Natural killer cell (primary cell): ENCODE data around the gene SKI. TPM values are rescaled to one million over a fixed set of nuclear protein-coding genes. Genes with fewer than 3 reads are reported as not detected.
A peak's percentile ranks its signal among the peaks of the same experiment; 100 is the strongest.

Source experiments
- ATAC-seq, 3 donors: fragments of 150-1000 bp in 2 of 3; fragments of 200-7000 bp in 1 of 3; cut with Tn5 transposase; 1 replicate in 1 of 3; 2 replicates in 2 of 3; pipeline ENCODE4 v1.10.0; 2021; ENCODE audit warnings: mild to moderate bottlenecking in 2 of 3, moderate library complexity in 2 of 3
- DNase-seq, 2 donors: peaks; one replicate each; pipeline versions ENCODE4 v3.0.0 to v3.0.0-alpha.2; 2013 to 2021; ENCODE audit warnings: mixed read lengths in 1 of 2
- H3K27ac ChIP-seq: one replicate; pipeline ENCODE4 v1.5.1; 2013; ENCODE audit warnings: mild to moderate bottlenecking, low read length
- H3K27me3 ChIP-seq: one replicate; pipeline ENCODE4 v1.6.1; 2013; ENCODE audit warnings: low read length; ENCODE audit not compliant: control insufficient read depth, insufficient read depth
- H3K36me3 ChIP-seq: one replicate; pipeline ENCODE4 v1.6.1; 2013; ENCODE audit warnings: low read length; ENCODE audit not compliant: control insufficient read depth, insufficient read depth
- H3K4me1 ChIP-seq: one replicate; pipeline ENCODE4 v1.6.1; 2013; ENCODE audit warnings: low read length; ENCODE audit not compliant: control insufficient read depth, insufficient read depth
- H3K4me3 ChIP-seq: one replicate; pipeline ENCODE4 v1.5.1; 2013; ENCODE audit warnings: low read length
- H3K9me3 ChIP-seq: one replicate; pipeline ENCODE4 v1.6.1; 2013; ENCODE audit warnings: low read length; ENCODE audit not compliant: control insufficient read depth, insufficient read depth
- H3K27ac Mint-ChIP-seq, 2 donors: one replicate each; pipeline ENCODE4 v1.8.0; 2022; ENCODE audit warnings: mild to moderate bottlenecking in 2 of 2, mixed read lengths in 2 of 2, moderate library complexity in 1 of 2
- H3K27me3 Mint-ChIP-seq, 2 donors: one replicate each; pipeline ENCODE4 v1.8.0; 2022; ENCODE audit warnings: low read depth in 2 of 2, mixed read lengths in 2 of 2
- H3K36me3 Mint-ChIP-seq: one replicate; pipeline ENCODE4 v1.8.0; 2022; ENCODE audit warnings: mixed read lengths
- H3K4me1 Mint-ChIP-seq, 2 donors: one replicate each; pipeline ENCODE4 v1.8.0; 2022; ENCODE audit warnings: mixed read lengths in 2 of 2
- H3K4me3 Mint-ChIP-seq: one replicate; pipeline ENCODE4 v1.8.0; 2022; ENCODE audit warnings: mild to moderate bottlenecking, moderate library complexity, mixed read lengths
- H3K9me3 Mint-ChIP-seq, 2 donors: one replicate each; pipeline ENCODE4 v1.8.0; 2022; ENCODE audit warnings: mixed read lengths in 2 of 2
- WGBS: methylation state at CpG from one replicate; pipeline ENCODE4 v1.1.7; 2013; ENCODE audit warnings: missing lambda C conversion rate; ENCODE audit not compliant: insufficient coverage; 5-methylcytosine and 5-hydroxymethylcytosine counted together
- intact Hi-C: fragments of 100-400 bp; cut with micrococcal nuclease; formaldehyde crosslinking; loops from one replicate; pipeline ENCODE4 v1.14.2; 2022
- total RNA-seq, 4 donors: library from RNA; stranded (reverse); fragments of 120-200 nt in 1 of 4; gene quantifications; one replicate each; pipeline versions ENCODE4 v1.2.3 to v1.2.4, GENCODE V29; 2013 to 2022
- TF ChIP-seq, protein P1 (sequence below): fragments of 200-600 bp; IDR thresholded peaks from one replicate; pipeline ENCODE4 v1.8.0; 2022; ENCODE audit warnings: antibody characterized with exemption

SKI gene
- total RNA-seq, 3 donors from 2014 or later (not counting 1 experiment from before 2014, with no cell fraction given), result 96.9 to 145 (median 140) TPM

DNA sequence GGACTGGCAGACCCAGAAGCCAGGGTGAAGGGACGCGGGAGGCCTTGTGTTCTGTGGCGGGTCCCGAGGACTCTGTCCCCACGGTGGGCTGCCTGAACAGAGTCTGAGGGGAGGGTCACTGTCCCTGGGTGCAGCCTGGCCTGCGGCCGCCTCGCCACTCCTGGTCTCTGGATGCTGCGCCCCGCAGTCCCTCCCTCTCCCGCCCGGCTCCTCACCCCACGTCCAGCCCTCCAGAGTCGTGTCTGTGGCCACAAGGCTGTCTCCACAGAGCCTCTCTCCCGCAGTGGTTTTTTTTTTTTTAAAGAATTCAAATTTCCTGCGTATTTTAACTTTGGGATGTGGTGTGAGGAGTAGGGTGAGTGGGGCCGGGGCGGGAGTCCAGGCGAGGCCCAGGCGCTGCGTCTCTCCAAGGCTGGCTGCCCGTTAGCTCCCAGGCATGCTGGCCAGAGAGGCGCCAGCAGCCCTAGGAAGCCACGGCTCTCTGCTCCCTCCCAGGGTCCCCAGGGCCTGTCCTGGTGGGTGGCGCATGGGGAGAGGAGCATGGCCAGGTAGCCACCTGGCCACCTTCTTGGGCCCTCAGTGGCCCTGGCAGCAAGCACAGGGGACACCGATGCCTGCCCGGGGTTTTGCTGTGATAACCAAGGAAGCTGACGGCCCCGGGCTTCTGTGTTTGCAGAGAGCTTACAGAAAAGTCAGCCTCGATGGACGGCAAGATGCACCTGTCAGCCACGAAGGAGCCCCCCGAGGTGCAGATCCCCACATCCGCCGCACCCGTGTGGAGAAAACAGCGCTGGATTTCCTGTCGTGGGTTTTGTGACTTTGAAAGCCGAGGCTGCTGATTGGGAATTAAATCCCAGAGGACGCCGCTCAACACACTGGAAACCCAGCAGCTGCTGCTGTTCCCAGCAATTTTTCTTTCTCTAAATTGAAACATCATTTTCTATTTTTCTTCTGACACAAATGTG lies 90.5 kb downstream of the SKI start:
- Mint-ChIP-seq H3K27ac (no peak overlapping the region), H3K4me3 (no peak overlapping the region), H3K4me1 (peaks cover 0 to 10% of the 10 kb centered on the region in 2 donors), H3K27me3 (no peaks in the 10 kb centered on the region), H3K9me3 (no peaks in the 10 kb centered on the region), H3K36me3 (no peaks in the 10 kb centered on the region)
- WGBS, result 78% methylated on average over 41 of the region's 41 CpGs
- TF ChIP-seq, protein P1, sequence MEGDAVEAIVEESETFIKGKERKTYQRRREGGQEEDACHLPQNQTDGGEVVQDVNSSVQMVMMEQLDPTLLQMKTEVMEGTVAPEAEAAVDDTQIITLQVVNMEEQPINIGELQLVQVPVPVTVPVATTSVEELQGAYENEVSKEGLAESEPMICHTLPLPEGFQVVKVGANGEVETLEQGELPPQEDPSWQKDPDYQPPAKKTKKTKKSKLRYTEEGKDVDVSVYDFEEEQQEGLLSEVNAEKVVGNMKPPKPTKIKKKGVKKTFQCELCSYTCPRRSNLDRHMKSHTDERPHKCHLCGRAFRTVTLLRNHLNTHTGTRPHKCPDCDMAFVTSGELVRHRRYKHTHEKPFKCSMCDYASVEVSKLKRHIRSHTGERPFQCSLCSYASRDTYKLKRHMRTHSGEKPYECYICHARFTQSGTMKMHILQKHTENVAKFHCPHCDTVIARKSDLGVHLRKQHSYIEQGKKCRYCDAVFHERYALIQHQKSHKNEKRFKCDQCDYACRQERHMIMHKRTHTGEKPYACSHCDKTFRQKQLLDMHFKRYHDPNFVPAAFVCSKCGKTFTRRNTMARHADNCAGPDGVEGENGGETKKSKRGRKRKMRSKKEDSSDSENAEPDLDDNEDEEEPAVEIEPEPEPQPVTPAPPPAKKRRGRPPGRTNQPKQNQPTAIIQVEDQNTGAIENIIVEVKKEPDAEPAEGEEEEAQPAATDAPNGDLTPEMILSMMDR, result no peak
- Histone ChIP-seq H3K9me3 (no peaks in the 10 kb centered on the region), H3K27ac (no peak overlapping the region), H3K4me3 (no peak overlapping the region), H3K27me3 (no peaks in the 10 kb centered on the region), H3K36me3 (no peaks in the 10 kb centered on the region), H3K4me1 (peaks cover 32% of the 10 kb centered on the region)
- ATAC-seq (no peak), DNase-seq (peak in 1 of 2 donors; percentile 44)
- intact Hi-C loops, result no loop called here

DNA sequence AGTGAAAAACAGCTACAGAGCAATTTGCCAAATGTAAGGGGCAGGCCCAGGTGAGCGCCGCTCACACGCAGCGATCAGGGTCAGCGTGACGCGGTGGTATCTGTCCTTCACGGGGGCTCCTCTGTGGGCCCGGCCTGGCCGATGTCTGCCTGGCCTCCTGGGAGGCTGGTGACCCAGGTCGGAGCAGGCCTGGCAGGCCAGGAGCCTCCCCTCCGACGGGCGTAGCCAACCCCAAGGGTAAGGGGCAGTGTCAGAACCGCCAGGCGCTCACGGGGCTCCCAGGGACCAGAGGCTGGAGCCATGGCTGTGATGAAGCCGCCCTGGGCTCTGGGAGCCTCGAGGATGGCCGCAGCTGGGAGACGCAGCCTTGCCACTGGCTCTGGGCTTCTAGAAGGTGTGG lies 91.2 kb downstream of the SKI start:
- Mint-ChIP-seq H3K27ac (no peak overlapping the region), H3K4me3 (no peak overlapping the region), H3K27me3 (no peaks in the 10 kb centered on the region), H3K4me1 (peaks cover 0 to 10% of the 10 kb centered on the region in 2 donors), H3K9me3 (no peaks in the 10 kb centered on the region), H3K36me3 (no peaks in the 10 kb centered on the region)
- TF ChIP-seq, protein P1, result no peak
- no peak for DNase-seq
- Histone ChIP-seq H3K27me3 (no peaks in the 10 kb centered on the region), H3K4me3 (no peak overlapping the region), H3K4me1 (peaks cover 25% of the 10 kb centered on the region), H3K27ac (no peak overlapping the region), H3K36me3 (no peaks in the 10 kb centered on the region), H3K9me3 (no peaks in the 10 kb centered on the region)
- 90% methylated on average over 21 of the region's 21 CpGs for WGBS
- intact Hi-C loops, result no loop called here
- ATAC-seq, result no peak

DNA sequence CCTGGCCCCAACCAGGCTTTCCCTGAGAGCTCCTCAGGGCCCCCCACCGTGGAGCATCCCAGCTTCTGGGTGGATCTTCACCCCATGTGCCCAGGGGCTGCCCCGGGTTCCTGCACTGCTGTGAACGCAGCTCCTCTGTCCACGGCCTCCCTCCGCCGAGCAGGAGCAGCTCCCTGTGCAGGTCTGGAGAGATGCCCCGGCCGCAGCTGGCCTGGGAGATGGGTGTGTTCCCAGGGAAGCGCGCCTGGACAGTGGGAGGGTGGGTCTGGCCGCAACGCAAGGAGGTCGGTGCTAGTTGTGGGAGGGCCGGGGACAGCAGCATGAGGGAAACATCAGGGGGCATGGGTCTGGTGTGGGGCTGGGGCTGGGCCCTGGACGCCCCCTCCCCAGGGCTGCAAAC lies 91.9 kb downstream of the SKI start:
- intact Hi-C loops, result no loop called here
- peaks cover 0 to 1% of the 10 kb centered on the region in 2 donors for H3K27me3 Mint-ChIP-seq
- H3K36me3 ChIP-seq, result no peaks in the 10 kb centered on the region
- H3K9me3 Mint-ChIP-seq, result no peaks in the 10 kb centered on the region
- no peak overlapping the region for H3K27ac ChIP-seq
- H3K27me3 ChIP-seq, result no peaks in the 10 kb centered on the region
- WGBS, result 94% methylated on average over 15 of the region's 15 CpGs
- H3K27ac Mint-ChIP-seq, result no peak overlapping the region
- no peaks in the 10 kb centered on the region for H3K9me3 ChIP-seq
- H3K36me3 Mint-ChIP-seq, result no peaks in the 10 kb centered on the region
- TF ChIP-seq, protein P1, result no peak
- peaks cover 0 to 12% of the 10 kb centered on the region in 2 donors for H3K4me1 Mint-ChIP-seq
- no peak for ATAC-seq
- DNase-seq, result no peak
- no peak overlapping the region for H3K4me3 Mint-ChIP-seq
- H3K4me3 ChIP-seq, result no peak overlapping the region
- H3K4me1 ChIP-seq, result peaks cover 23% of the 10 kb centered on the region
